Right hindlimb (tissue), 1 donor: ENCODE measurements around the gene AARS1.
"Not testable (repeated sequence)": the region's sequence is repeated elsewhere in the genome, so short reads cannot be mapped to it uniquely, and the experiment has no call there.

Source experiments
- DNase-seq: peaks from one replicate; pipeline ENCODE4 v3.0.0-alpha.2; 2018

Gene AARS1

DNA sequence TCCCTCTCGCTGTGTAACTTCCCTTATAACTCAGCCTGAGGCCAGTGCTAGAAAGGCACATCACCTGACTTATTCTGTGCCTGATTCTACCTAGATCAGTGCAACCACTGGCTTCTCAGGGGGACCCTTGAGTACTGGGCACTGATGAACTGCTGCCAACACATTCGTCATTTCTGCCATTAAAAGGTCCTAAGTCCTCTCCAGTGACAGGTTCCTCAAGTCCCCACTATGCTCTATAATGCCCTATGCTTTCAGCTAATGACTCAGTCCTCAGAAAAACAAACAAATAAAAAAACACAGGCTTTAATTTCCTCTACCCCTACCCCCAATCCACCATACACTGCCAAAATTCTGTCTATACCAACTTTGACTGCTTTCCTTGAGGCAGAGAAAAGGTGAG lies 66.1 kb downstream of the AARS1 start:
- not testable (repeated sequence) for DNase-seq

DNA sequence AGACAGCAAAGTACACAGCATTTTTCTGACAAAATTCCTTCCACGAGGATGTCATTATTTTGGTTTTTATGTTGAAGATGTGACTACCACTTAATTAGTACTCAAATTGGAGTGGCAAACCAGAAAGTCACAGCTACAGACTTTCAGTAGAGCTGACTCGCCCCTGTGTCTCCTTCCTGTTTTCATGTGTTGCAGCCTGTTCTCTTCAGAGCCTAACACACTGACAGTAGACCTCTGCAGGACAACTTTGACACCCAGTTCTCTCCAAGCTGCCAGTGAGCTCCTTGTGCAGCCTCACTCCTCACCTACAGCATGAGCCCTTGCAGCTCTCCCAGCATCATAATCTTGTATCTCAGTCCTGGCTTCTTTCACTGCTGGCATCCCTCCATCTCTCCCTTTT lies 66.7 kb downstream of the AARS1 start:
- DNase-seq, result not testable (repeated sequence)

DNA sequence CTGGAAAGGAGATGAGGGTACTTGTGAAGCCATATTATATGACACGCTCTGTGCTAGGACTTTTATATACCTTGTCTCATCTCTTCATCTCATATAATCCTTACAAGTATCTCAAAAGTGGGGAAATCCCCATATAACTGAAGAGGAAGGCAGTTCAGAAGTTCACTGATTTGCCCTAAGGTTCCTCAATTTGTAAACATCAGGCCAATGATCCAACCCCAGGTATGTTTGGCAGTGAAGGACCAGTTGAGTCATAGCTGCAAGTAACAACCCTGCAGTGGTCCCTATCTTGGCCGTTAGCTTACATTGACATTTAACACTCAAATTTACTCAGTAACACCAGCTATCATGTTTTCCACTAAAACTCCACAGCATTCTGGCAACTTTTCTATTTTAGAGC lies 70.7 kb downstream of the AARS1 start:
- not testable (repeated sequence) for DNase-seq

DNA sequence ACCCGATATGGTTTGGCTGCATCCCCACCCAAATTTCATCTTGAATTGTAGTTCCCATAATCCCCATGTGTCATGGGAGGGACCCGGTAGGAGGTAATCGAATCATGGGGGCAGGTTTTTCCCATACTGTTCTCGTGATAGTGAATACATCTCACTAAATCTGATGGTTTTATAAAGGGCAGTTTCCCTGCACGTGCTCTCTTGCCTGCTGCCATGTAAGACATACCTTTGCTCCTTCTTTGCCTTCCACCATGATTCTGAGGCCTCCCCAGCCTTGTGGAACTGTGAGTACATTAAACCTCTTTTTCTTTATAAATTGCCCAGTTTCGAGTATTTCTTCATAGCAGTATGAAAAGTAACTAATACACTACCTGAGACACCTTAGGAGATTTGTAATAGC lies 82.9 kb downstream of the AARS1 start:
- DNase-seq, result not testable (repeated sequence)

DNA sequence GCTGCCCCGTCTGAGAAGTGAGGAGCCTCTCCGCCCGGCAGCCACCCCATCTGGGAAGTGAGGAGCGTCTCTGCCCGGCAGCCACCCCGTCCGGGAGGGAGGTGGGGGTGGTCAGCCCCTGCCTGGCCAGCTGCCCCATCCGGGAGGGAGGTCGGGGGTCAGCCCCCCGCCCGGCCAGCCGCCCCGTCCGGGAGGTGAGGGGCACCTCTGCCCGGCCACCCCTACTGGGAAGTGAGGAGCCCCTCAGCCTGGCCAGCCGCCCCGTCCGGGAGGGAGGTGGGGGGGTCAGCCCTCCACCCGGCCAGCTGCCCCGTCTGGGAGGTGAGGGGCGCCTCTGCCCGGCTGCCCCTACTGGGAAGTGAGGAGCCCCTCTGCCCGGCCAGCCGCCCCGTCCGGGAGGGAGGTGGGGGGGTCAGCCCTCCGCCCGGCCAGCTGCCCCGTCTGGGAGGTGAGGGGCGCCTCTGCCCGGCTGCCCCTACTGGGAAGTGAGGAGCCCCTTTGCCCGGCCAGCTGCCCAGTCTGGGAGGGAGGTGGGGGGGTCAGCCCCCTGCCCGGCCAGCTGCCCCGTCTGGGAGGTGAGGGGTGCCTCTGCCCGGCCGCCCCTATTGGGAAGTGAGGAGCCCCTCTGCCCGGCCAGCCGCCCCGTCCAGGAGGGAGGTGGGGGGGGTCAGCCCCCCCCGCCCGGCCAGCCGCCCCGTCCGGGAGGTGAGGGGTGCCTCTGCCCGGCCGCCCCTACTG lies 84.5 kb downstream of the AARS1 start:
- not testable (repeated sequence) for DNase-seq

DNA sequence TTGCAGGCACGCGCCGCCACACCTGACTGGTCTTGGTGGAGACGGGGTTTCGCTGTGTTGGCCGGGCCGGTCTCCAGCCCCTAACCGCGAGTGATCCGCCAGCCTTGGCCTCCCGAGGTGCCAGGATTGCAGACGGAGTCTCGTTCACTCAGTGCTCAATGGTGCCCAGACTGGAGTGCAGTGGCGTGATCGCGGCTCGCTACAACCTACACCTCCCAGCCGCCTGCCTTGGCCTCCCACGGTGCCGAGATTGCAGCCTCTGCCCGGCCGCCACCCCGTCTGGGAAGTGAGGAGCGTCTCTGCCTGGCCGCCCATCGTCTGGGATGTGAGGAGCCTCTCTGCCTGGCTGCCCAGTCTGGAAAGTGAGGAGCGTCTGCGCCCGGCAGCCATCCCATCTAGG lies 85.3 kb downstream of the AARS1 start:
- not testable (repeated sequence) for DNase-seq

DNA sequence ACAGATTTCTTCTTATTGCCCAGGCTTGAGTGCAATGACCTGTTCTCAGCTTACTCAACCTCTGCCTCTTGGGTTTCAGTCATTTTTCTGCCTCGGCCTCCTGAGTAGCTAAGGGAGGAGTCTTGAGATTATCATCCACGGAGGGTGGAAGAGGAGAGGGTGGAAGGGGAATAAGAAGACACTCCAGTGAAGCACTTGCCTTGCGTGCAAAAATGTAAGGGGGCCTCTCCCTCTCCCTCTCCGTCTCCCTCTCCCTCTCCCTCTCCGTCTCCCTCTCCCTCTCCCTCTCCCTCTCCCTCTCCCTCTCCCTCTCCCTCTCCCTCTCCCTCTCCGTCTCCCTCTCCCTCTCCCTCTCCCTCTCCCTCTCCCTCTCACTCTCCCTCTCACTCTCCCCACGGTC lies 85.8 kb downstream of the AARS1 start:
- DNase-seq, result not testable (repeated sequence)
